Activated naive CD8-positive, alpha-beta T cell treated with anti-CD3 and anti-CD28 coated beads, Interleukin-2, amount 50 U/mL, for 24 hours (primary cell): ENCODE measurements around the gene SEPTIN5.
A peak's percentile ranks its signal among the peaks of the same experiment; 100 is the strongest.

Source experiments
- ATAC-seq: fragments of 150-1000 bp; cut with Tn5 transposase; one replicate; pipeline ENCODE4 v1.10.0; 2021
- DNase-seq: peaks from one replicate; pipeline ENCODE4 v3.0.0; 2021
- H3K27ac Mint-ChIP-seq: one replicate; pipeline ENCODE4 v1.8.0; 2021; ENCODE audit warnings: mild to moderate bottlenecking, mixed read lengths
- H3K27me3 Mint-ChIP-seq: one replicate; pipeline ENCODE4 v1.8.0; 2021; ENCODE audit warnings: mixed read lengths
- H3K36me3 Mint-ChIP-seq: one replicate; pipeline ENCODE4 v1.8.0; 2021; ENCODE audit warnings: low read depth, mixed read lengths
- H3K4me1 Mint-ChIP-seq: one replicate; pipeline ENCODE4 v1.8.0; 2021; ENCODE audit warnings: mixed read lengths
- H3K4me3 Mint-ChIP-seq: one replicate; pipeline ENCODE4 v1.8.0; 2021; ENCODE audit warnings: mild to moderate bottlenecking, moderate library complexity, mixed read lengths
- H3K9me3 Mint-ChIP-seq: one replicate; pipeline ENCODE4 v1.8.0; 2021; ENCODE audit warnings: mixed read lengths

SEPTIN5 gene

DNA sequence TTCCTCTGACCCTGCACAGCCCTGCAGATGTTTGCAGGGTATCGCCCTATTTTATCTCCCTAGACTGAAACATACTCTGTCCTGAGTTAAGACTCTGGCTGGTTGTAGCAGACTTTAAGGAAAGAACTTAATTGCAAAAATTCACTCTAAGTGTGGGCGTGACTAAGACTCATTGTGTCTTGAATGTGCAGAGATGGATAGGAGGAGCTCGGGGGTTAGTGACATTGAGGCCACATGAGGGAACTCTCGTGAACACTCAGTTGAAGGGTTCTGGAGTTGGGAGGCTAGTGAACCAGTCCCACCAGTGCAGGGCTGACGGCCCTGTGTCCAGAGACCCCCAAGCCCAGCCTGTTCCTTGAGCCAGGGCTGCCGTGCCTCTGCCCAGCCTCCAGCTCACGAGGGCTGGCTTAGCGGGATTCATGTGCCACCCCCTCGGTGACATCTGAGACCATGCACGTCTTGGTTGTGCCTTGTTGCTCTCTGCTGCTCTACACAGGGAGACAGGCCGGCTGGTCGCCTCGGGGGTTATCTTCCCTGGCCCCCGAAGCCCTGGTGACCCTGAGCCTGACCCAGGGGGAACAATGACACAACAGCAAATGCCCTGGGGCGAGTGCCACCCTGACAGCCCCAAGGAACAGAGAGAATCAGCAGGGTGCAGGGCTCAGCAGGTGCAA lies 34.8 kb downstream of the SEPTIN5 start:
- Mint-ChIP-seq H3K27ac (no peak overlapping the region), H3K4me3 (no peak overlapping the region), H3K27me3 (peaks cover 12% of the 10 kb centered on the region), H3K4me1 (no peaks in the 10 kb centered on the region), H3K36me3 (no peaks in the 10 kb centered on the region), H3K9me3 (no peaks in the 10 kb centered on the region)
- ATAC-seq = no peak
- no peak for DNase-seq

DNA sequence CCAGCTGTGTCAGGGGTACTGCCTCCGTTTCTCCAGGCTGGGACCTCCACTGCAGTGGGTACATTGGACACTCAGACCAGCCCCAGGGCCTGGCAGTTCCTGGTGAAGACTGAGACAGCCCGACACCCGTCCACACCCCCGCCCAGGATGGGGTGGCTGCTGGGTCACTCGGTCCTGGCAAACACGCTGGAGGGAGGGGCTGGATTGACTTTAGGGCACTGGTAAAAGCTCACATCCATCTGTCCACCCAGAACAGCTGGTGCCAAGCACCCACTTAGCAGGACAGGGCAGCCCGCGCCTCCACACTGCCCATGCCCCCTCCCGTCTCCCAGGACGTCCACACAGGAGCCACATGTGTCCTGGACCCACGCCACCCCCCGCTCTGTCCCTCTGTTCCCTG lies 35.6 kb downstream of the SEPTIN5 start:
- Mint-ChIP-seq H3K9me3 (no peaks in the 10 kb centered on the region), H3K27ac (no peak overlapping the region), H3K27me3 (peaks cover 19% of the 10 kb centered on the region), H3K4me3 (no peak overlapping the region), H3K4me1 (no peaks in the 10 kb centered on the region), H3K36me3 (no peaks in the 10 kb centered on the region)
- ATAC-seq = no peak
- no peak for DNase-seq

DNA sequence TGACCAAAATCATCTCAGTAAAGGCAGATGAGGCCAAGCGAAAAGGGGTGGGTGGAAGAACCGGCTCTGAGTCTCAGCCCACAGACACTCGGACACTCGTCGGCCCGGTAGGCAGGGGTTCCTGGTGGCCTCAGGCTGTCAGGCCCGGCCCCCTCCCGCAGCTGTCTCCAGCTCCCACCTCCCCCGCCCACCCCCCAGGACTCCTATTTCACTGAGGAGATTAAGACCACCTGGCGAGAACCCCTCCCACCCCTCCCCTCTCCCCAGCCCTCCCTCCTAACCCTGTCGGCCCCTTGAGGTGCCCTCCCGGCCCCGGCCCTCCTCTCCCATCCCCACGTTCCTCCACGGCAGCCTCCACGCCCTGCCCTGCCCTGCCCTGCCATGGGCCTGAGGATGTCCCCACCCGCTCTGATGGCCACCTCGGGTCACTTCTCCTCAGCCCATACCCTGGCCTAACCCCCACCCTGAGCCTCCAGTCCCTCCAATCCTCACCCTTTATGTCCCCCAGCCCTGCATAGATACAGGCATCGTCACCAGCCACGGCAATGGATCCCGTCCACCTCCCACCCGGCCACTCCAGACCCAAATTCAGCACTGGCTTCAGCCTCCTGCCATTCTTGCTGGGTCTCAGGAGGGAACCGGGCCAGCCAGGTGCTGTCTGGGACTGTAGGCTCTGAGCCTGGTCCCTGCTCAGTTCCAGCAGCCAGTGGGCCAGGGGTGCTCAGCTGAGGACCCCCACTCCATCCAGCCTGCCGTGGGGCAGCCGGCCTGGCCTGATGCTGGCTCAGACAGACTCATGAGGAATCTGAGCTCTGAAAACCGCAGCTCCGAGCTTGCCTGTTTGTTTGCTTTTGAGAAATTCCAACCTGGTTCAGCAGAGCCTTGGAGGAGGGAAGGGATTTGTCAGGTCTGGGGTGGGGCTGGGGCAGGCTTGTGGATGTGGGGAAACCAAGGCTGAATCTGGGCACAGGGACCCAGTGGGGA lies 36.5 kb downstream of the SEPTIN5 start:
- no peaks in the 10 kb centered on the region for H3K36me3 Mint-ChIP-seq
- no peaks in the 10 kb centered on the region for H3K9me3 Mint-ChIP-seq
- H3K27ac Mint-ChIP-seq = no peak overlapping the region
- H3K4me1 Mint-ChIP-seq = peaks cover 2% of the 10 kb centered on the region
- H3K27me3 Mint-ChIP-seq = peaks cover 26% of the 10 kb centered on the region
- no peak overlapping the region for H3K4me3 Mint-ChIP-seq
- no peak for ATAC-seq
- no peak for DNase-seq

DNA sequence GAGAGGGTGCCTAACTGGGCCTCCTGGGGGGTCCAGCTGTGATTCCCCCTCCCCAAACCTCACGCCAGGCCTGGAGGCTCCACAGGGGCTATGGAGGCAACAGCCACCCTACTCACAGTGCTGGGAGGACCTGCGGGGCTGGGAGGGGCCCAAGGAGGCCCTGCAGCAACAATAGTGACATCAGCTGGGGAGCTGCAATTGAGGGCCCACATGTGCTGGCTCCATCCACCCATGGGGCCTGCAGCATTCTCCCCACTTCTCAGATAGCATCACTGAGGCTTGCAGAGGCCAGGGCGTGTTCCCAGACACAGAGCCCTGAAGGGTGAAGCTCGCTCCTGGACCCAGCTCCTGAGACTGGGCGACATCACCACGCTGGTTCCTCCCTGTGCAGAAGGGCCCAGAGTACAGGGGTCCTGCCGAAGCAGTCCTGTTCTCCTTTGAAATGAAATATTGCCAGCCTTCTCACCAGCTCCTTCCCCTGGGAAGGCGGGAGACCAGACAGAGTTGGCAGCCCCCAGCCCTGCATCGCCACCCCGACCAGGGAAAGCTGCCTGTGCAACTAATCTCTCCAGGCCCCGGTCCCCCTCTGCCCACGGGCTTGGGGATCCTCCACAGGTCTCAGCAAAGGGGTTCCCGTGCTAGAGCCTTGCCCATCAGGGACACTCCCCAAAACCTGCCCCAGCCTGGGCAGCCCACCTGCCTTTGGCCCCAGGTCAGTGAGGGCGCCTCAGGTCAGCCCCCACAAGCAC lies 37.4 kb downstream of the SEPTIN5 start:
- Mint-ChIP-seq H3K4me1 (peaks cover 9% of the 10 kb centered on the region), H3K9me3 (no peaks in the 10 kb centered on the region), H3K36me3 (no peaks in the 10 kb centered on the region), H3K27me3 (peaks cover 34% of the 10 kb centered on the region), H3K4me3 (no peak overlapping the region), H3K27ac (no peak overlapping the region)
- DNase-seq (no peak), ATAC-seq (no peak)

DNA sequence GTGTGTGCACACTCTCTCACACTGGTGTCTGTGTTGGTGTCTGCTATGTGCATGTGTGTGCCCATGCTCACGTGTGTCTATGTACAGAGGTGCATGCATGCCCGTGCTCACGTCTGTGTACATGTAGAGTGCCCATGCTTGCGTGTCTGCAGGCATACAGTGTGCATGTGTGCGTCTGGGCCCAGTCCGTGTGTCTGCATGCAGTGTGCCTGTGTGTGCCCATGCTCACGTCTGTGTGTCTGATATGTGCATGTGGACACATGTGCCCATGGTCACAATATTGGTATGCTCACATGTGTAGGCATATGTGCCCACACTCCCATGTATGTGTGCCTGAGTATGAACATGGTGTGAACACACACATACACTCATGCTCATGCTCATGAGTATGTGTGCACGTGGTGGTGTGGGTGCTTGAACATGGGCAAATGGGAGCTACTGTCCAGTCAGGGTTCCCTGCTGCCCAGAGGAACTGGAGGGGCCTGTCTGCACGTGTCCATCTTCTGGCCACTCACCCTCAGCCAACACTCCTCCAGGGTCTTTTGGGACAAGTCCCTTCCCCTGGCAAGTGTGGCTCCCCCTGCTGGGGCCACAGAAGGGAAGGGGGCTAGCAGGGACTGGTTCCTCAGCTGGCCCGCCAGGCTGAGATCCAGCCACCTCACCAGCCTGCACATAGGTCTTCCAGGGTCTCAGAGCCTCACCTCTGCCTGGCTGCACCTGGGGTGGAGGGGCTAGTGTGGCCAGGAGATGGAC lies 39.0 kb downstream of the SEPTIN5 start:
- H3K4me3 Mint-ChIP-seq = no peak overlapping the region
- H3K4me1 Mint-ChIP-seq = peaks cover 16% of the 10 kb centered on the region
- H3K9me3 Mint-ChIP-seq = no peaks in the 10 kb centered on the region
- H3K27ac Mint-ChIP-seq = no peak overlapping the region
- DNase-seq (no peak), ATAC-seq (no peak)
- no peaks in the 10 kb centered on the region for H3K36me3 Mint-ChIP-seq
- peaks cover 46% of the 10 kb centered on the region for H3K27me3 Mint-ChIP-seq

DNA sequence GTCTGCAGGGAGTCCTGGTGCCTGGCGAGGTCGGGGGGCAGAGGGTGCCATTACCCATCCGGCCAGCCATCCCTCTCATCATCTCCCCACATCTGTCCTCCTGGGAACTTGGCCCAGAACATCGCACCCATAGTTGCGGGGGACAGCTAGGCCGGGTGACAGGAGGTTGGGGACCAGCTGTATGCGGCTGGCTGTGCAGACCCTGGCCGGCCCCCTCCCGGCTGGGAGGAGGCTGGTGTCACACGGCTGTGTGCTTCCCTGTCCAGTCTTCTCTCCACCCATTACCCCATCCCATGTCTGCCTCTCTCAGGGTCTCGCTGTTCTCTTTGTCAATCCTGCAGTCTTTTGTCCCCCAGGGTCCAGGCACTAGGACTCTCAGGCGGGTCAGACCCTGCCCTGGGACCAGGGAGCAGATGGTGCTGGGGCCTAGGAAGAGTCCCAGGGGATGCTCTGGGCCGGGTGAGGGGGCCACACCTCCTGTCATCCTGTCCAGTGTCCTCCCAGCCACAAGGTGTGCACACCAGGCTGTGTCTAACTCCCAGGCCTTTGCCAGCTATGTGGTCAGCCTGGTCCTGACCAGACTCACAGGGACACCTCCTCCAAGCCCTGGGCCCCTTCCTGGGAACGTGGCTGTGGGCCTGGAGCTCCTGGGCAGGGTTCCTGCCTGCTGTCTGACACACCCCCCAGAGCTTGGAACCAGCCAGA lies 39.8 kb downstream of the SEPTIN5 start:
- Mint-ChIP-seq H3K9me3 (no peaks in the 10 kb centered on the region), H3K27me3 (peaks cover 51% of the 10 kb centered on the region), H3K4me3 (no peak overlapping the region), H3K36me3 (no peaks in the 10 kb centered on the region), H3K4me1 (peaks cover 18% of the 10 kb centered on the region), H3K27ac (no peak overlapping the region)
- DNase-seq (no peak), ATAC-seq (no peak)

DNA sequence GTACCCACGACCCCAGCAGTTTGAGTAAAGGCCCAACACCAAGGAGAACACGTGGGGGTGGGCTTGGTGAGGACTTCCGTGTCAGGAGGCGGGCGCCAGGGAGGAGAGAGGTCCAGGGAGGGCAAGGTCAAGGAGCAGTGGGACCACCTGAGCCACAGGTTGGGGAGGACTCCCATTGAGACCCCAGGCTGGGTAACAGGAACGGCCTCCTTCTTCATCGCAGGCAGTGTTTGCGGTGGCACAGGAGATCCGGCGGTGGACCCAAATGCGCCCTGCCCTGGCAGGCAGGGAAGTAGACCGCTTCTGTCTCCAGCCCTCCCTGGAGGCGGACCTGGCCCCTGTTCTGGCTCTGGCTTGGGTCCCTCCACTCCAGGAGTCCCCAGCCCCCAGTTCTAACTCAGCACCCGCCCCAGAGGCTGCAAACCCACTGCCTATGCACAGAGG lies 40.4 kb downstream of the SEPTIN5 start:
- H3K27ac Mint-ChIP-seq = no peak overlapping the region
- H3K36me3 Mint-ChIP-seq = no peaks in the 10 kb centered on the region
- DNase-seq = no peak
- no peak overlapping the region for H3K4me3 Mint-ChIP-seq
- ATAC-seq = no peak
- H3K27me3 Mint-ChIP-seq = peaks cover 55% of the 10 kb centered on the region
- no peaks in the 10 kb centered on the region for H3K9me3 Mint-ChIP-seq
- H3K4me1 Mint-ChIP-seq = peaks cover 22% of the 10 kb centered on the region

DNA sequence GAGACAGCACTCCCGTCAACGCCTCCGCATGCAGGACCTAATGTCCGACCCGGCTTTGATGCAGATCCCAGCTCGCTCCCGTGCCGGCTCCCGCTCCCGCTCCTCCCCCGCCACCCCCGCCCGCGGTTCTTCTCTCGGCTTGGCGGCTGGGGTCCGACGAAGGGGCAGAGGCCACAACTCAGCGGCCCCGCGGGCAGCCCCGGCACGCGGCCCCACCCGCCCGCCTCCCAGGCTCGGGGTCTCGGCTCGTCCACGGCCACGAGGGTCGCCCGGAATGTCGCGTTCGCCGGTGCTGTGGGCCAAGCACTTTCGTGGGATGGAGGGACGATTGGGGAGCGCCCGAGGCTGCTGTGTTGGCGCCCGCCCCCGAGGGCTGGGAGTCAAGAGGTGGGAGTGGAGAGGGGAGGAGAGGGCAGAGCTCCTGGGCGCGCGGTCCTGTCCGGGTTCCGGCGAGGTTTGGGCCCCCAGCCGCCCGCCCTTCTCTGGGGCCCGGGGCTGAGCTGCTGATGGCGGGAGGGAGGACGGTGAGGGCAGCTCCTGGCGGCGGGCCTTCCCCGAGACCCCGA lies 40.9 kb downstream of the SEPTIN5 start:
- DNase-seq = no peak
- Mint-ChIP-seq H3K4me3 (no peak overlapping the region), H3K4me1 (peaks cover 27% of the 10 kb centered on the region), H3K27ac (no peak overlapping the region), H3K27me3 (peaks cover 60% of the 10 kb centered on the region), H3K36me3 (peaks cover under 1% of the 10 kb centered on the region), H3K9me3 (no peaks in the 10 kb centered on the region)
- ATAC-seq = no peak

DNA sequence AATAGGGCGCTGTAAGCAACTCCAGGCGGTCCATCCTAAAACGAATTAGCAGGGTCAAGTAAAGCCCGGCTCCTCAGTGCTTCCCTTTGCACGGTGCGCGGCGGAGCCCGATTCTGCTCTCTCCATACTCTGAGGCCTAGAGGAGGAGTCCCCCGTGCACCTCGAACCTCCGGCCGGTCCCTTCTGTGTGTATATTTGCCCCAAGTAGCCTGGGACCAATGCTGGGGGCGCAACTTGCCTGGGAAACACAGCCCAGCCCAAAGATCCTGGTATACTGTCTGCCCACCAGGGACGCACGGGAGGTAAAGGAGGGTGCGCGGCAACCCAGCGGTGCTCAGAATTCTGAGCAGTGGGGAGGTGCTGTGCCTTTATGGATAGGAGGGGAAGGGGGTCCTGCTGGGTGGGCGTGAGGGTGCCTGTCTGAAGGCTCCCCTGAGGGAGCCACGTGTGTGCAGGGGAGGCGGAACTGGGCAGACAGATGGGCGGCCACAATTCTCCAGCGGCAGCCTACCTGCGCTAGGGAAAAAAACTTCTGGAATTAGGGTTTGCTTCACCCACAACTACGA lies 41.5 kb downstream of the SEPTIN5 start:
- Mint-ChIP-seq H3K27me3 (peaks cover 61% of the 10 kb centered on the region), H3K4me3 (peak overlapping the region; percentile 29)
- DNase-seq = no peak

DNA sequence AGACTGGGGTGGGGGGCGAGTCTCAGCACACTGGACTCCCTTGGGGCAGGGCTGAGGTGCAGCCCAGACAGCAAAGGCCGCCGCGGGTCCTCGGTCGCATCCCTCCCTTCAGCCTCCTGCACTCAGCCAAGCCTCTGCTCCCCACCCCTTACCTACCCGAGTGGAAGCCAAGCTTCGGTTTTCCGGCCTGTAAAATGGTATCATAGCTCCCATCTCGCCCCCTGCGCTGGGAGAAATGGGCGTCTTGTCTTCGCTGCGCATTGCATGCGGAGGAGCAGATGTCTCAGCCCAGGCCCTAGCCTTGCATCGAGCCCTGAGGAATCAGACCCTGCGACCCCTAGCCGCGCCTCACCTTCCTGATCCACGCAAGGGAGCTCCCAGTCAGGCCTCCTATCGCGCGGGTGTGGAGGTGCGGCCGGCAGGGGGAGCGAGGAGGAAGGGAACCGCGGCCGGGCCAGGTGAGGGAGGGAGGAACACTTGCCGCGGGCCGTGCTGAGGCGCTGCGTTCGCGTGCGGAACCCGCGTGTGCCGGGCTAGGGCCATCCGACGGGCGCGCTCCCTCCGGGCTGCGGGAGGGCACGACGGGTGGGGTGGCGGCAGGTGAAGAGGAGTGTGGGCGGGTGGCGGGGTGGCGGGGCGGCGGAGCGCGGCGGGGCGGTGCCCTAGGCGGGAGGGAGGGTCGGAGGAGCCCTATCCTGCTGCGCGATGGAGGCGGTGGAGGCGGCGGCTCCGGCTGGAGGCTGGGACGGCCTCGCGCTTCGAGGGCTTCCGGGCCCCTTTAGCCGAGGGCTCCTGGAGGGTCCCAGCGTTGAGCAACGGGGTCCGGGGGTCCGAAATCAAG lies 42.2 kb downstream of the SEPTIN5 start:
- peaks cover 29% of the 10 kb centered on the region for H3K4me1 Mint-ChIP-seq
- no peak overlapping the region for H3K27ac Mint-ChIP-seq
- peaks cover 62% of the 10 kb centered on the region for H3K27me3 Mint-ChIP-seq
- DNase-seq = peak; percentile 61
- H3K9me3 Mint-ChIP-seq = no peaks in the 10 kb centered on the region
- peak; percentile 13 for ATAC-seq
- H3K36me3 Mint-ChIP-seq = peaks cover 2% of the 10 kb centered on the region
- peak overlapping the region; percentile 21 for H3K4me3 Mint-ChIP-seq

More for the DNA sequence above, 41.5 kb downstream of the SEPTIN5 start:
- no peak for ATAC-seq
- H3K27ac Mint-ChIP-seq = no peak overlapping the region
- H3K36me3 Mint-ChIP-seq = peaks cover 2% of the 10 kb centered on the region
- H3K4me1 Mint-ChIP-seq = peaks cover 28% of the 10 kb centered on the region
- H3K9me3 Mint-ChIP-seq = no peaks in the 10 kb centered on the region

DNA sequence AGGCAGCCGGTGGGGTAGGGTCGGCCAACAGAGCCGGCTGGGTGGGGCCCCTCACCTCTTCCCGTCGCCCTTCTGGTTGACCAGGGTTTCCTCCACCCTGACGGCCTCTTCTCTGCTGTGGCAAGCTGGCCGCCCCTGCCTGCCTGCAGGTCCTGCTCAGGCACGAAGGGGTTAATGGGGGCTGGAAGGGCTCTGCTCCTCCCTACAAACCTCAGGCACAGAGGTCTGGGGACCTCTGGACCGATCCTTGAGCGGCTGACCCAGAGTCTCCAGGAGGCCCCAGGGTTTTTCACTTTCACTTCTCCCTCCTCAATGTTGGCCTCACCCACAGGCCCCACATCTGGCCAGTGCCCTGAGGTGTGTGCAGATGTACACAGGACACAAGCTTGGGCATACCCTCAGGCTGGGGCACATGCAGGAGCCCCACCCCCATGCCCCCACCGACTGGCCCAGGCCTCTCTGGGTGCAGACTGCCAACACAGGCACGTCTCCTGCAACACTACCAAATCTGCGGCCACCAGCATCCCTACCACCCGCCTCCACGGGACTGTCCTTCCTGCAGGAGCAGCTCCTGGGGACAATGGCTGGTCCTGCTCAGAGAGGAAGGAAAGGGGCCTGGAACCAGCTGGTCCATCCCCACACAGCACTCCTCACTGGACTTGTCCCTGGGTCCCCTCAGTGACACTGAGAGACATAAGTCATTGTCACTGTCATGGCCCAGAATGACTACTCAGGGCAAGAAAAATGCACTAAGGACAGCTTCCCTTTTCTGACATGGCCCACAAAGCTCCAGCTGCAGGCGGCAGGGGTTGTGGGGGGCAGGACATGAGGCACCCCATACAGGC lies 43.1 kb downstream of the SEPTIN5 start:
- peaks cover 68% of the 10 kb centered on the region for H3K27me3 Mint-ChIP-seq
- H3K4me1 Mint-ChIP-seq = peaks cover 32% of the 10 kb centered on the region
- no peak for DNase-seq
- H3K4me3 Mint-ChIP-seq = peak overlapping the region; percentile 23
- no peak overlapping the region for H3K27ac Mint-ChIP-seq
- no peak for ATAC-seq
- peaks cover 2% of the 10 kb centered on the region for H3K36me3 Mint-ChIP-seq
- H3K9me3 Mint-ChIP-seq = no peaks in the 10 kb centered on the region
